Vagina (tissue), 2 donors: ENCODE data around the gene PPDPF.

Experiments
- CTCF ChIP-seq, 3 experiments: fragments of 450-650 bp in 2 of 3; fragments of 200-600 bp in 1 of 3; sonication (generic) in 1 of 3; IDR thresholded peaks; one replicate each; pipeline ENCODE4 v1.5.1; 2017 to 2019; ENCODE audit warnings: antibody characterized with exemption in 3 of 3, mild to moderate bottlenecking in 2 of 3, moderate library complexity in 2 of 3
- POLR2A ChIP-seq, 2 donors: fragments of 450-650 bp; IDR thresholded peaks; one replicate each; pipeline ENCODE4 v1.6.1; 2017; ENCODE audit warnings: antibody characterized with exemption in 2 of 2, mild to moderate bottlenecking in 2 of 2, moderate library complexity in 2 of 2
- POLR2AphosphoS5 ChIP-seq, 2 donors: sonication (generic); formaldehyde crosslinking; IDR thresholded peaks; one replicate each; pipeline ENCODE4 v1.9.0; 2017; ENCODE audit warnings: antibody characterized with exemption in 2 of 2, mild to moderate bottlenecking in 2 of 2, low read depth in 1 of 2; ENCODE audit not compliant: insufficient read depth in 1 of 2

- TF ChIP-seq CTCF (IDR thresholded peaks at IDR 0.05) (no peak), POLR2AphosphoS5 (IDR thresholded peaks at IDR 0.05; ENCODE audit: insufficient read depth in 1 of 2, low read depth in 1 of 2) (no peak), POLR2A (IDR thresholded peaks at IDR 0.05) (no peak)
Measured at GRCh38 chr20:63490416-63490815, 30.1 kb upstream of the PPDPF start.
